Activated CD8-positive, alpha-beta memory T cell treated with anti-CD3 and anti-CD28 coated beads for 1 hour (primary cell): ENCODE measurements around the gene OR2T33.
"Not testable (repeated sequence)": the region's sequence is repeated elsewhere in the genome, so short reads cannot be mapped to it uniquely, and the experiment has no call there.

Experiments used
- DNase-seq, 2 donors: peaks; one replicate each; pipeline ENCODE4 v3.0.0-alpha.2; 2020; ENCODE audit warnings: low read depth in 1 of 2; ENCODE audit errors: extremely low read depth in 1 of 2

The OR2T33 gene

GRCh38 chr1:248277876-248278275, at the start of gene OR2T33:
OR2T33 (minus strand) TSS chr1:248277976; CDS start chr1:248273814, 4,162 bp downstream.
- DNase-seq = no peak

GRCh38 chr1:248324468-248324867, 46.7 kb upstream of the OR2T33 start, which contains the start of gene OR2M7:
OR2M7 (minus strand) TSS chr1:248324568; CDS start chr1:248324568, 0 bp downstream.
- DNase-seq = no peak

GRCh38 chr1:248316796-248317195, 39.0 kb upstream of the OR2T33 start:
- no peak for DNase-seq

- DNase-seq = not testable (repeated sequence)
Observed at GRCh38 chr1:248306740-248307139, 29.0 kb upstream of the OR2T33 start.

GRCh38 chr1:248306103-248306502, 28.3 kb upstream of the OR2T33 start:
- DNase-seq = no peak

GRCh38 chr1:248305672-248306071, 27.9 kb upstream of the OR2T33 start:
- not testable (repeated sequence) for DNase-seq

- DNase-seq = no peak
Observed at GRCh38 chr1:248303324-248303723, 25.5 kb upstream of the OR2T33 start, which contains the start of gene OR2T12. OR2T12 (minus strand) TSS chr1:248303424; CDS start chr1:248295578, 7,846 bp downstream.

GRCh38 chr1:248288391-248288790, 10.6 kb upstream of the OR2T33 start:
- DNase-seq = no peak

GRCh38 chr1:248273225-248273624, 4.6 kb downstream of the OR2T33 start:
- not testable (repeated sequence) for DNase-seq

GRCh38 chr1:248268178-248268577, 9.6 kb downstream of the OR2T33 start:
- no peak for DNase-seq

- DNase-seq = not testable (repeated sequence)
Observed at GRCh38 chr1:248259309-248259708, 18.5 kb downstream of the OR2T33 start.

GRCh38 chr1:248243204-248243603, 34.6 kb downstream of the OR2T33 start:
- DNase-seq = no peak

- DNase-seq = no peak
Observed at GRCh38 chr1:248239478-248239877, 38.3 kb downstream of the OR2T33 start.

- DNase-seq = no peak
Observed at GRCh38 chr1:248231117-248231516, 46.7 kb downstream of the OR2T33 start, which contains the start of gene OR2M4. OR2M4 (plus strand) TSS chr1:248231417; CDS start chr1:248238929, 7,512 bp downstream.

GRCh38 chr1:248229360-248229908, 48.3 kb downstream of the OR2T33 start:
- DNase-seq = no peak

GRCh38 chr1:248225537-248225936, 52.2 kb downstream of the OR2T33 start:
- no peak for DNase-seq
